Keratinocyte (primary cell): ENCODE measurements around the gene G2E3. TPM values are rescaled to one million over a fixed set of nuclear protein-coding genes. Genes with fewer than 3 reads are reported as not detected.

Experiments used
- DNase-seq: peaks from one replicate; pipeline ENCODE4 v3.0.0-alpha.2; 2011; ENCODE audit warnings: low read depth, missing footprints, low spot score
- FAIRE-seq: peaks from 2 replicates; lab custom pipeline; 2011; peaks lifted over from hg19 to GRCh38; lab: Jason Lieb, UNC
- H2AFZ ChIP-seq: 2 replicates; pipeline ENCODE4 v1.6.0; 2012; ENCODE audit warnings: low read length, control low read depth, inconsistent platforms; ENCODE audit not compliant: control insufficient read depth
- H3K27ac ChIP-seq: 2 replicates; pipeline ENCODE4 v1.5.1; 2011; ENCODE audit warnings: low read length; ENCODE audit not compliant: control insufficient read depth, insufficient read depth
- H3K27me3 ChIP-seq: 3 replicates; pipeline ENCODE4 v1.6.0; 2011; ENCODE audit warnings: low read length; ENCODE audit not compliant: control insufficient read depth, insufficient read depth; ENCODE audit errors: extremely low read depth
- H3K36me3 ChIP-seq, 2 experiments: 2 replicates in 1 of 2; 3 replicates in 1 of 2; pipeline ENCODE4 v1.5.1; 2011; ENCODE audit warnings: low read length in 2 of 2, mild to moderate bottlenecking in 1 of 2; ENCODE audit not compliant: control insufficient read depth in 2 of 2, insufficient read depth in 2 of 2; ENCODE audit errors: extremely low read depth in 1 of 2
- H3K4me1 ChIP-seq: 3 replicates; pipeline ENCODE4 v1.5.1; 2011; ENCODE audit warnings: low read length; ENCODE audit not compliant: control insufficient read depth, insufficient read depth; ENCODE audit errors: extremely low read depth
- H3K4me2 ChIP-seq: 3 replicates; pipeline ENCODE4 v1.6.0; 2011; ENCODE audit warnings: low read depth, low read length; ENCODE audit not compliant: control insufficient read depth, insufficient read depth; ENCODE audit errors: extremely low read depth
- H3K4me3 ChIP-seq, 3 experiments: fragments of 200-600 bp in 1 of 3; sonication (generic) in 1 of 3; 2 replicates in 2 of 3; 3 replicates in 1 of 3; pipeline ENCODE4 v1.5.1; 2011 to 2016; ENCODE audit warnings: low read length in 3 of 3, mild to moderate bottlenecking in 3 of 3, control low read depth in 2 of 3, inconsistent platforms in 1 of 3, low read depth in 1 of 3, mixed read lengths in 1 of 3, mixed run types in 1 of 3, moderate library complexity in 1 of 3; ENCODE audit not compliant: control insufficient read depth in 2 of 3, insufficient read depth in 2 of 3; ENCODE audit errors: extremely low read depth in 1 of 3
- H3K79me2 ChIP-seq: 2 replicates; pipeline ENCODE4 v1.6.0; 2012; ENCODE audit warnings: low read length; ENCODE audit not compliant: control insufficient read depth, insufficient read depth
- H3K9ac ChIP-seq: 3 replicates; pipeline ENCODE4 v1.6.0; 2011; ENCODE audit warnings: low read length; ENCODE audit not compliant: control insufficient read depth, insufficient read depth; ENCODE audit errors: extremely low read depth
- H3K9me1 ChIP-seq: 3 replicates; pipeline ENCODE4 v1.6.0; 2011; ENCODE audit warnings: low read length; ENCODE audit not compliant: control insufficient read depth, insufficient read depth; ENCODE audit errors: extremely low read depth
- H3K9me3 ChIP-seq: 2 replicates; pipeline ENCODE4 v1.5.1; 2012; ENCODE audit warnings: low read depth, low read length; ENCODE audit not compliant: control insufficient read depth
- H4K20me1 ChIP-seq: 3 replicates; pipeline ENCODE4 v1.6.0; 2011; ENCODE audit warnings: low read length; ENCODE audit not compliant: control insufficient read depth, insufficient read depth; ENCODE audit errors: extremely low read depth
- CTCF ChIP-seq, 3 experiments: IDR thresholded peaks in 1 of 3; conservative IDR thresholded peaks in 1 of 3; optimal IDR thresholded peaks in 1 of 3; 2 replicates in 2 of 3; 3 replicates in 1 of 3; pipeline versions ENCODE3 to v1.5.1; 2011; ENCODE audit warnings: low read length in 3 of 3, mild to moderate bottlenecking in 3 of 3, moderate library complexity in 2 of 3, control low read depth in 1 of 3, inconsistent platforms in 1 of 3; ENCODE audit not compliant: insufficient read depth in 2 of 3; ENCODE audit errors: extremely low read depth in 1 of 3
- EZH2 ChIP-seq: IDR thresholded peaks from one replicate; pipeline ENCODE4 v1.6.1; 2012; ENCODE audit warnings: inconsistent platforms, mild to moderate bottlenecking, low read length, moderate library complexity
- dilution Hi-C: fragments of 300-500 bp; cut with MboI; formaldehyde crosslinking; loops from one replicate; pipeline ENCODE4 v1.7.0; 2020; ENCODE audit warnings: low sequenced_read_pairs; ENCODE audit not compliant: extremely low pct_ligation_motif_present
- polyA plus RNA-seq, 5 experiments: library from polyadenylated mRNA; depleted of rRNA in 3 of 5; stranded (reverse) in 3 of 5; stranded (forward) in 1 of 5; unstranded in 1 of 5; fragments of >200 nt; gene quantifications; 1 replicate in 1 of 5; 2 replicates in 3 of 5; 3 replicates in 1 of 5; pipeline versions ENCODE4 v1.2.1 to v1.2.3, GENCODE V29; 2011 to 2012; ENCODE audit warnings: missing spikeins in 2 of 5, low read depth in 1 of 5, low replicate concordance in 1 of 5

Gene G2E3
- polyA plus RNA-seq, 1 donor (not counting 4 experiments of a cell fraction or from before 2014, with no cell fraction given): 24.3 TPM

- H2AFZ ChIP-seq: no peak overlapping the region
- H3K9me3 ChIP-seq: no peaks in the 10 kb centered on the region
- no peaks in the 10 kb centered on the region for H3K27me3 ChIP-seq
- H3K79me2 ChIP-seq: peaks cover 89% of the 10 kb centered on the region
- no peak for TF ChIP-seq CTCF (optimal IDR thresholded peaks at IDR 0.05 in 1 of 3, IDR thresholded peaks at IDR 0.05 in 1 of 3, conservative IDR thresholded peaks at IDR 0.05 in 1 of 3; ENCODE audit: extremely low read depth in 1 of 3, insufficient read depth in 2 of 3, low read length in 3 of 3)
- no peak for TF ChIP-seq EZH2
- dilution Hi-C loops: no loop called here
- H3K9me1 ChIP-seq: no peaks in the 10 kb centered on the region
- DNase-seq (no peak), FAIRE-seq (no peak)
- no peaks in the 10 kb centered on the region for H4K20me1 ChIP-seq
- no peaks in the 10 kb centered on the region for H3K4me1 ChIP-seq
- no peak overlapping the region for H3K4me3 ChIP-seq
- H3K9ac ChIP-seq: no peak overlapping the region
- no peak overlapping the region for H3K4me2 ChIP-seq
- H3K27ac ChIP-seq: no peak overlapping the region
- no peaks in the 10 kb centered on the region for H3K36me3 ChIP-seq
Measured at GRCh38 chr14:30580616-30581282, 21.8 kb downstream of the G2E3 start.

- H3K27ac ChIP-seq: no peak overlapping the region
- H3K9me1 ChIP-seq: no peaks in the 10 kb centered on the region
- dilution Hi-C loops: no loop called here
- no peak for DNase-seq
- H3K27me3 ChIP-seq: no peaks in the 10 kb centered on the region
- FAIRE-seq: no peak
- H3K4me3 ChIP-seq: no peak overlapping the region
- H3K9me3 ChIP-seq: no peaks in the 10 kb centered on the region
- H3K79me2 ChIP-seq: peaks cover 87% of the 10 kb centered on the region
- H3K4me1 ChIP-seq: no peaks in the 10 kb centered on the region
- H3K36me3 ChIP-seq: no peaks in the 10 kb centered on the region
- TF ChIP-seq CTCF (optimal IDR thresholded peaks at IDR 0.05 in 1 of 3, IDR thresholded peaks at IDR 0.05 in 1 of 3, conservative IDR thresholded peaks at IDR 0.05 in 1 of 3; ENCODE audit: extremely low read depth in 1 of 3, insufficient read depth in 2 of 3, low read length in 3 of 3): no peak
- no peak for TF ChIP-seq EZH2
- H2AFZ ChIP-seq: no peak overlapping the region
- H4K20me1 ChIP-seq: no peaks in the 10 kb centered on the region
- no peak overlapping the region for H3K9ac ChIP-seq
- H3K4me2 ChIP-seq: no peak overlapping the region
Measured at GRCh38 chr14:30581283-30581625, 22.3 kb downstream of the G2E3 start.
